ES-I3 (cell line): ENCODE data around the gene KIF21A.
A peak's percentile ranks its signal among the peaks of the same experiment; 100 is the strongest.
"Not testable (repeated sequence)": the region's sequence is repeated elsewhere in the genome, so short reads cannot be mapped to it uniquely, and the experiment has no call there.

Source experiments
- H3K36me3 ChIP-seq: 2 replicates; pipeline ENCODE4 v1.6.1; 2013; ENCODE audit warnings: mild to moderate bottlenecking, low read length, control low read depth, moderate library complexity; ENCODE audit not compliant: insufficient read depth
- H3K4me1 ChIP-seq: 2 replicates; pipeline ENCODE4 v1.6.1; 2013; ENCODE audit warnings: mild to moderate bottlenecking, control low read depth, low read length; ENCODE audit not compliant: insufficient read depth
- H3K9ac ChIP-seq: 2 replicates; pipeline ENCODE4 v1.6.1; 2013; ENCODE audit warnings: low read depth, mild to moderate bottlenecking, low read length, moderate library complexity
- H3K9me3 ChIP-seq: 2 replicates; pipeline ENCODE4 v1.6.1; 2013; ENCODE audit warnings: mild to moderate bottlenecking, low read length, moderate library complexity; ENCODE audit not compliant: control insufficient read depth, insufficient read depth

KIF21A gene, protein sequence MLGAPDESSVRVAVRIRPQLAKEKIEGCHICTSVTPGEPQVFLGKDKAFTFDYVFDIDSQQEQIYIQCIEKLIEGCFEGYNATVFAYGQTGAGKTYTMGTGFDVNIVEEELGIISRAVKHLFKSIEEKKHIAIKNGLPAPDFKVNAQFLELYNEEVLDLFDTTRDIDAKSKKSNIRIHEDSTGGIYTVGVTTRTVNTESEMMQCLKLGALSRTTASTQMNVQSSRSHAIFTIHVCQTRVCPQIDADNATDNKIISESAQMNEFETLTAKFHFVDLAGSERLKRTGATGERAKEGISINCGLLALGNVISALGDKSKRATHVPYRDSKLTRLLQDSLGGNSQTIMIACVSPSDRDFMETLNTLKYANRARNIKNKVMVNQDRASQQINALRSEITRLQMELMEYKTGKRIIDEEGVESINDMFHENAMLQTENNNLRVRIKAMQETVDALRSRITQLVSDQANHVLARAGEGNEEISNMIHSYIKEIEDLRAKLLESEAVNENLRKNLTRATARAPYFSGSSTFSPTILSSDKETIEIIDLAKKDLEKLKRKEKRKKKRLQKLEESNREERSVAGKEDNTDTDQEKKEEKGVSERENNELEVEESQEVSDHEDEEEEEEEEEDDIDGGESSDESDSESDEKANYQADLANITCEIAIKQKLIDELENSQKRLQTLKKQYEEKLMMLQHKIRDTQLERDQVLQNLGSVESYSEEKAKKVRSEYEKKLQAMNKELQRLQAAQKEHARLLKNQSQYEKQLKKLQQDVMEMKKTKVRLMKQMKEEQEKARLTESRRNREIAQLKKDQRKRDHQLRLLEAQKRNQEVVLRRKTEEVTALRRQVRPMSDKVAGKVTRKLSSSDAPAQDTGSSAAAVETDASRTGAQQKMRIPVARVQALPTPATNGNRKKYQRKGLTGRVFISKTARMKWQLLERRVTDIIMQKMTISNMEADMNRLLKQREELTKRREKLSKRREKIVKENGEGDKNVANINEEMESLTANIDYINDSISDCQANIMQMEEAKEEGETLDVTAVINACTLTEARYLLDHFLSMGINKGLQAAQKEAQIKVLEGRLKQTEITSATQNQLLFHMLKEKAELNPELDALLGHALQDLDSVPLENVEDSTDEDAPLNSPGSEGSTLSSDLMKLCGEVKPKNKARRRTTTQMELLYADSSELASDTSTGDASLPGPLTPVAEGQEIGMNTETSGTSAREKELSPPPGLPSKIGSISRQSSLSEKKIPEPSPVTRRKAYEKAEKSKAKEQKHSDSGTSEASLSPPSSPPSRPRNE (N-terminal part only)

DNA sequence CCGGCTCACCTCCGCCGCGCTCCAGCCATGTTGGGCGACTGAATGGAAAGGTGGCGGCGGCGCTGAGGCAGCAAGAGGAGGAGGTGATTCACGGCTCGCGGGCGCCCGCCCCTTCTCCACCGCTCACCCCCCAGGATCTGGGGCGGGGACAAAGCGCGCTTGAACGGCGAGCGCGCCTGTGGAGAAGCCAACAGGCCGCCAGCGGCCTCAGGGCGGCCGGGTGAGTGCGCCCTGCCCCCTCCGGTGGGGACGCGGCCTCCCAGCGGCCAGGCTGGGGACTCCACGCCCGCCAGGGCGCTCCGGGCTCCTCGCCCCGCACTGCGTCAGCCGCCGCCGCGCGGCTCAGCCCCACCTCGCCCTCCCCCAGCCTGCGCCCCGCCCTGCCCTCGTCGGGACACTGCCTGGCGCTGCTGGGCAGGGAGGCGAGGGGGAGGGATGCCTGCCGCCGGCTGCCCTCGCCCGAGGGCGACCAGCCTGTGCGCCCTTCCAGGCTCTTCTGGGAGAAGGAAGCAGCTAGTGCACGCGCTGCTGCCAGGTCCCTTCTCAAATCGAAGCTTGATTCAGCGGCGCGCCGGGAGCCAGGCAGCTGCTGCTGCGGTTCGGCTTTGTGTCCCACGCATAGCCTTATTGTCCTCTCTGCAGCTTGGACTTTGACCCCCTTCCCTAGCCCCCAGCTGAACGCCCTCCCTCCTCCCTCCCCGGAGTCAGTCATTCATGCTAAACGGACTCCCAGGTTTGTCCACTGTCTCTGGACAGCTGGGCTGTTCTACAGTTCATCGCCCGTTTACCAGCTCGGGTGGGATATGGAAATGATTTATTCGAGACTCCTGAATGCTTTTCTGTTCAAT, at the start of gene KIF21A:
Gene KIF21A, minus strand, starts transcription at position 40 of the 848 bp plus-strand sequence. CDS start 150 bp downstream, outside the sequence.
- Histone ChIP-seq H3K9ac (peak within 1 kb of the TSS; percentile 78), H3K36me3 (no peaks in the 10 kb centered on the region), H3K9me3 (no peaks in the 10 kb centered on the region), H3K4me1 (peaks cover 8% of the 10 kb centered on the region; the same call in 1 of the 2 replicates)

DNA sequence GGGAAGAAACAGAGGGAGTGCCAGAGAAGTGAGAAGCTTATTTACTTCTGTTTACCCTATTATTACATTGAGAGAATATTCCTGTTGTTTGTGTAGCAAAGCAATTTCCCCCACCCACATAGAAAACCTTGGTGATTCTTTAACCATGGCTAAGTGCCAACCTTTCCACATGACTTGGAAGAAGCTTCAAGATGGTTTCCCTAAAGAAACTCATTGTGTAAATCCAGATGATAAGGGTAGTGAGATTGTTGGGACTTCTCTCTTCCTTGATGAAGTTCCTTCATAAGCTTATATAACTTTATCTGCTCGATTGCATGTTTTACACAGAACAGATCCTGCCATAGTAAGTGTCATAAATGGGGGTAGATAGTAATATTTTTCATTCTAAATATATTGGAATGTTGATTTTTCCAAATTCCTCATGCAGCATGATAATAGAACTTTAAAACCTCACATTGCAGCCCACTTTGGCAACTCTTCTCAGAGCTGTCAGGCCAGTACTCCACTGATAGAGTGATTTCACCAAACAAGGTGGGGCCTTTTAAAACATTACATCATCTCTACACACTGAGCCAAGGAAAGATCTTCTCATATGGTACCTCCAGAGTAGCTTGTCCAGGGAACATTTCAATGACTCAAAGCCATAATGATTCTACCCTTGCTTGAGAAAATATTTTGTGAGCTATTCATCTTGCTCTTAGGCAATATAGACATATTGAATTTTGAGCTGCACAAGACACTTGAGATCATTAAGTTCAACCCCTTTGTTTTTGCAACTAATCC, 47.8 kb upstream of the KIF21A start:
- no peaks in the 10 kb centered on the region for H3K4me1 ChIP-seq
- H3K9me3 ChIP-seq: no peaks in the 10 kb centered on the region
- no peaks in the 10 kb centered on the region for H3K36me3 ChIP-seq
- no peak overlapping the region for H3K9ac ChIP-seq

DNA sequence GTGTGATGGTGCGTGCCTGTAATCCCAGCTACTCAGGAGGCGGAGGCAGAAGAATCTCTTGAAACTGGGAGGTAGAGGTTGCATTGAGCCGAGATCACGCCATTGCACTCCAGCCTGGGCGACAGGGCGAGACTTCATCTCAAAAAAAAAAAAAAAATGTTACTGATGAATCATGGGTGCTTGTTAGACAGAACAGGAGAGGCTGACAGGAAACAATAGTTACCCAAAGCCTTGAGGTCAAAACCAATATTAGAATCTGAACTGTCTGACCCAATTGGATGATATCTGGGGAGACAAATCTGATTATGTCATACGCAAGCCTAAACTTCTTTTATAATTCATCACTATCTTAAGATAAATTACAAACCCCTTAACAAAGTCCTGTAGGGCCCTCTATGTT, 40.7 kb upstream of the KIF21A start:
- Histone ChIP-seq H3K9me3 (no peaks in the 10 kb centered on the region), H3K4me1 (no peaks in the 10 kb centered on the region), H3K9ac (no peak overlapping the region), H3K36me3 (no peaks in the 10 kb centered on the region)

DNA sequence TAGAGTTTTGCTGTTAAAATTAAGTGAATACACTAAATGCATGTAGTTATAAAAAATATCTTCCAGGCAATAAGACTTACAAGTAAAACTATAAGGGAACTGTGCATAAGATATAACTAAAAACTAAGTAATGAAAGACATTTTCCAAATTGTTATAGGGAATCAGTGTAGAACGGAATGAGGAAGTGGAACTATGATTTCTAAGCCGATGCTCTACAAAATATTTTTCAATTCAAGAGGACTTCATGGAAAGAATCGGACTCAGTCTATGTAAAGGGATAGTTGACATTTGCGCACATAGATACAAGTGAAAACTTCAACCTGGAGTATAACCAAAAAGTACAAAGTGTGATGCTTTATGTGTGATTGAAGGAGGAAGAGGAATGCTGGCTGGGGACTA, 40.1 kb upstream of the KIF21A start:
- Histone ChIP-seq H3K4me1 (no peaks in the 10 kb centered on the region), H3K9ac (no peak overlapping the region), H3K9me3 (no peaks in the 10 kb centered on the region), H3K36me3 (no peaks in the 10 kb centered on the region)

DNA sequence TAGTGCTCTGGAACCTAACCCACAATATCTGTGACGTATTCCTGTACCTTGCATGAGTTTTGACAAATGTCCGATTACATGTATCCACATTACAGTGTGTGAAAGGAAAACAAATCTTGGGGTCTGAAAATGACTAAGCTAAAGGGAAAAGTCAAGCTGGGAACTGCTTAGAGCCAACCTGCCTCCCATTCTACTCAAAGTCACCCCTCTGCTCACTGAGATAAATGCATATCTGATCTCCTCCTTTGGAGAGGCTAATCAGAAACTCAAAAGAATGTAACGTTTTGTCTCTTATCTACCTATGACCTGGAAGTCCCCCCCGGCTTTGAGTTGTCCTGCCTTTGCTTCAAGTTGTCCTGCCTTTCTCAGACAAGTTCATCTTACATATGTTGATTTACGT, 34.0 kb upstream of the KIF21A start:
- Histone ChIP-seq H3K9ac (no peak overlapping the region), H3K4me1 (no peaks in the 10 kb centered on the region), H3K36me3 (no peaks in the 10 kb centered on the region), H3K9me3 (no peaks in the 10 kb centered on the region; the same call in 1 of the 2 replicates)

DNA sequence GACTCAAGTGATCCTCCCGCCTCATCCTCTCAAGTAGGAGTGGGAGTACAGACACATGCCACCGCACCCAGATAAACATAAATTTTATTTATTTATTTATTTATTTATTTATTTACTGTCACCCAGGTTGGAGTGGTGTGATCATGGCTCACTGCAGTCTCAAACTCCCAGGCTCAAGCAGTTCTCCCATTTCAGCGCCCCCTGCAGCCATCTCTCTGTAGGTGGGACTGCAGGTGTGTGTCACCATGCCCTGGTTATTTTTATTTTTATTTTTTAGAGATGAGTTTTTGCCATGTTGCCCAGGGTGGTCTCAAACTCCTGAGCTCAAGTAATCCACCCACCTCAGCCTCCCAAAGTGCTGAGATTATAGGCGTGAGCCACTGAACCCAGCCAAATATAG, 33.2 kb upstream of the KIF21A start:
- H3K9ac ChIP-seq: no peak overlapping the region
- H3K36me3 ChIP-seq: no peaks in the 10 kb centered on the region
- no peaks in the 10 kb centered on the region for H3K4me1 ChIP-seq
- no peaks in the 10 kb centered on the region; the same call in 1 of the 2 replicates for H3K9me3 ChIP-seq

DNA sequence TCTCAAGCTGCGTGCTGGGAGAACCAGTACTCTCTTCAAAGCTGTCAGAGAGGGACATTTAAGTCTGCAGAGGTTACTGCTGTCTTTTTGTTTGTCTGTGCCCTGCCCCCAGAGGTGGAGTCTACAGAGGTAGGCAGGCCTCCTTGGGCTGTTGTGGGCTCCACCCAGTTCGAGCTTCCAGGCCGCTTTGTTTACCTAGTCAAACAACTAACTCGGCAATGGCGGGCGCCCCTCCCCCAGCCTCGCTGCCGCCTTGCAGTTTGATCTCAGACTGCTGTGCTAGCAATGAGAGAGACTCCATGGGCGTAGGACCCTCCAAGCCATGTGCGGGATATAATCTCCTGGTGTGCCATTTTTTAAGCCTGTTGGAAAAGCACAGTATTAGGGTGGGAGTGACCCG, 32.2 kb upstream of the KIF21A start:
- not testable (repeated sequence) for H3K9me3 ChIP-seq, H3K4me1 ChIP-seq

DNA sequence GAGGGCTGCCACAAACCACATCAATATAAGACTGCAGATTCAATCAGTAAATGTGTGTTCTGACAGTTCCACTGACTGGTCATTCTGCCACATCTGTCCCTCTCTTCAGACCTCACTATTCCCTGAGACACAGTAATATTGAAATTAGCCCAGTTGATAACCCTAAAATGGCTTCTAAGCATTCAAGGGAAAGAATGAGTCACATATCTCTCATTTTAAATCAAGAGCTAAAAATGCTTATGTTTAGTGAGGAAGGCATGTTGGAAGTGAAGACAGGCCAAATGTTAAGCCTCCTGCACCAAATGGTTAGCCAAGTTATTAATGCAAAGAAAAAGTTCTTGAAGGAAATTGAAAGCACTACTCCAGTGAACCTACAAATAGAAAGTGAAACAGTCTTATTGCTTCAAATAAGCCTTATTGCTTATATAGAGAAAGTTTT, 24.5 kb upstream of the KIF21A start:
- Histone ChIP-seq H3K36me3 (no peaks in the 10 kb centered on the region), H3K9me3 (no peaks in the 10 kb centered on the region), H3K9ac (no peak overlapping the region), H3K4me1 (no peaks in the 10 kb centered on the region)

More for the DNA sequence above, 32.2 kb upstream of the KIF21A start:
- H3K36me3 ChIP-seq, H3K9ac ChIP-seq: not testable (repeated sequence)

DNA sequence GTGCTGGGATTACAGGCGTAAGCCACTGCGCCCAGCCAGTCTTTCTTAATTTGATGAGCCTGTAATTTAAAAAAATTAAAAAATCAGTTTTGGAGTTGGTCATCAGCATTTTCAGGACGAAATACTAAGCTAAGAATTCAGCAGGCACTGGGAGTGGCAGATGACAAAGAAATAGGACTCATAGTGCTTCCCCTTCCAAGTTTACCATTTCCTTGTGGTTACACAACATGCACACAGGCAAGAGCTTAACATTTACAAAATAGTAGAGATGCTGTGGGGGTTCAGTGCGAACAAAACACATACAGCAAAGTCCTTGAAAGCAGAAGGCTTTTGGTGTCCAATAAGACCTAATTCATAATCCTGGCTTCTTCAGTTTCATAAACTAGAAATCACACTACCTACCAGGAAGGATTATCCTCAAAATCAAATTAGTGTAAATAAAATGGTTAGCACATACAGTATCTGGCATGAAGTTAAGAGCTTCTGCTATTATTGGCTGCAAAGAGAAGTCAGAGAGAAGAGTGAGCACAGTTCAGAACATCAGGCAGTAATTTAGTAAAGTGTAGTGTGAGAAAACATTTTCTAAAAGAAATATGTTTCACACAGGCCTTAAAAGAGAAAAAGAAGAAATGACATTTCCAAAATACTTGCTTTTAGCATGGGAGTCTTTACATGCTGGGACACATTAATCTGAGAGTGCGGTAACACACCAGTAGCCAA, 22.2 kb upstream of the KIF21A start:
- H3K9me3 ChIP-seq: no peaks in the 10 kb centered on the region
- H3K36me3 ChIP-seq: no peaks in the 10 kb centered on the region

DNA sequence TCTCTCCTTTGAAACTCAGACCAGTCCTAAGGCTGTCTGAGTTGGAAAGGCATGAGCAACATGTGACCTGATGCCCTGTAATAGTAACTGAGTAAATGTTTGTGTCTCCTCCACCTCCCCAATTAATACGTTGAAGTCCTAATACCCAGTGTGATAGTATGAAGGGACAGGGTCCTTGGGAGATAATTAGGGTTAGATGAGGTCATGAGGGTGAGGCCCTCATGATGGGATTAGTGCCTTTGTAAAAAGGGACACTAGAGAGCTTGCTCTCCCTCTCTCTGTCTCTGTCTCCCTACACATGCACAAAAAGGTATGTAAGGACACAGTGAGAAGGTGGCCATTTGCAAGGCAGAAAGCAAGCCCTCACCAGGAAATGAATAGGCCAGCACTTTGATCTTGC, 18.1 kb upstream of the KIF21A start:
- Histone ChIP-seq H3K9ac (no peak overlapping the region), H3K9me3 (no peaks in the 10 kb centered on the region), H3K36me3 (no peaks in the 10 kb centered on the region), H3K4me1 (no peaks in the 10 kb centered on the region)

More for the DNA sequence above, 22.2 kb upstream of the KIF21A start:
- Histone ChIP-seq H3K9ac (no peak overlapping the region), H3K4me1 (no peaks in the 10 kb centered on the region)

DNA sequence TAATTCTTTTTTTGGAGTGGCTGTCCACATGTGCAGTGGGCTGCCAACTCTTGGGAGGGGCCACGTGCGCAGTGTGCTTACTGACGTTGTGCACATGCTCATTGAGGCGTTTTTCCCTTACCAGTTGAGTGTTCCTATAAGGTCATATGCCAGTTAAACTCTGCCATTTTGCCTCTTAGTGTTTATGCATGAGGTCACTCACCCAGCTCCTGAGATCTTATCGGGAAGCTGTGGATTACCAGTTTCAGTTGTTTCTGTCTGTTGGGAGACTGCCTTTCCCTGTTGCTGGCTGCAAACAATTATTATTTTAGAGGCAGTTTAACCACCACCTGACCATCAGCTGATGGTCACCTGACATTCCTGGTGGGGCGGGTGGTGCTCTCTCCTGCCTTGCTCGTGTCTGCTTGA, 16.1 kb upstream of the KIF21A start:
- no peaks in the 10 kb centered on the region for H3K36me3 ChIP-seq
- H3K9me3 ChIP-seq: no peaks in the 10 kb centered on the region
- no peaks in the 10 kb centered on the region for H3K4me1 ChIP-seq
- H3K9ac ChIP-seq: no peak overlapping the region

DNA sequence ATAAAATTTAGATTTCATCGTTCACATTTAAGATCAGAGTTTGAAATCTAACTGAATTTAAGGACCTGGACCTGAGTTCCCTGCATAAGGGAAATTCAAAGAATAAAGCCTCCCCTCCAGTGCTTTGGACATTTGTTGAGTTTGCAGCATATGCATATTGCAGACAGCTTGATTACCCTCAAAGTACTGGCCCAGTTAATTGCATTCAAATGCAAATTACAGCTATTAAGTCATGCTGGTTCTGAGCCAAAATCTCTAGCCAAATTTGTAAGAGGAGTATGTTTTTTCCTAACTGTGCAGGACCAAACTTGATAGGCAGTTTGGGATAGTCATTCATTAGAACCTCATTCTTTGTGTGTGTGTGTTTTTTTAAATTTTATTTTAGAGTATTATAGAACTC, 9.1 kb upstream of the KIF21A start:
- peaks cover 15% of the 10 kb centered on the region; the same call in 1 of the 2 replicates for H3K4me1 ChIP-seq
- H3K36me3 ChIP-seq: no peaks in the 10 kb centered on the region
- no peak overlapping the region for H3K9ac ChIP-seq
- no peaks in the 10 kb centered on the region for H3K9me3 ChIP-seq
